ENCODE results near the gene PALB2. TPM values are rescaled to one million over a fixed set of nuclear protein-coding genes. Genes with fewer than 3 reads are reported as not detected.
A peak's percentile ranks its signal among the peaks of the same experiment; 100 is the strongest.

The PALB2 gene
- total and polyA plus RNA-seq, 9 of the 15 experiments (the other 6 are each of a cell fraction or from before 2014, with no cell fraction given): 7.0 to 25.8 (median 15.2) TPM

DNA sequence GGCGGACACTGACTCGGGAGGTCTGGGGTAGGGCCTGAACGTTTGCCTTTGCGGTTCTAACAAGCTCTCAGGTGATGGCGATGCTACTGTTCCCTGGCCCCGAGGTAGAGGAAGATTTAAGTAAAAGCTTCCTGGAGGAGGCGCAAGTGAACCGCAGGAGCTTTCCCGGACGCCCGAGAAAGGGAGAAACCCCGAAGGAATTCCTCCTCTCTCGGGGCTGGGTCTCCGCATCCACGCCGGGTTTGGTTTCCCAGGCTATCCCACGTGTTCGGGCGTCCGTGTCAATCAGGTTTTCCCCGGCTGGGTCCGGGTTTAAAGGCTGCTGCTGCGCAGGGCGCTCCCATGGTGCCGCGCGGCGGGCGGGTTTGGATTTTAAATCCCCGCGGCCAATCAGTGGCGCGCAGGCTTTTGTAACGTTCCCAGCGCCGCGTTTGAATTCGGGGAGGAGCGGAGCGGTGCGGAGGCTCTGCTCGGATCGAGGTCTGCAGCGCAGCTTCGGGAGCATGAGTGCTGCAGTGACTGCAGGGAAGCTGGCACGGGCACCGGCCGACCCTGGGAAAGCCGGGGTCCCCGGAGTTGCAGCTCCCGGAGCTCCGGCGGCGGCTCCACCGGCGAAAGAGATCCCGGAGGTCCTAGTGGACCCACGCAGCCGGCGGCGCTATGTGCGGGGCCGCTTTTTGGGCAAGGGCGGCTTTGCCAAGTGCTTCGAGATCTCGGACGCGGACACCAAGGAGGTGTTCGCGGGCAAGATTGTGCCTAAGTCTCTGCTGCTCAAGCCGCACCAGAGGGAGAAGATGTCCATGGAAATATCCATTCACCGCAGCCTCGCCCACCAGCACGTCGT is 37.5 kb upstream of the PALB2 start, which contains the start of gene PLK1 (continued):
- TF ChIP-seq, protein P1, sequence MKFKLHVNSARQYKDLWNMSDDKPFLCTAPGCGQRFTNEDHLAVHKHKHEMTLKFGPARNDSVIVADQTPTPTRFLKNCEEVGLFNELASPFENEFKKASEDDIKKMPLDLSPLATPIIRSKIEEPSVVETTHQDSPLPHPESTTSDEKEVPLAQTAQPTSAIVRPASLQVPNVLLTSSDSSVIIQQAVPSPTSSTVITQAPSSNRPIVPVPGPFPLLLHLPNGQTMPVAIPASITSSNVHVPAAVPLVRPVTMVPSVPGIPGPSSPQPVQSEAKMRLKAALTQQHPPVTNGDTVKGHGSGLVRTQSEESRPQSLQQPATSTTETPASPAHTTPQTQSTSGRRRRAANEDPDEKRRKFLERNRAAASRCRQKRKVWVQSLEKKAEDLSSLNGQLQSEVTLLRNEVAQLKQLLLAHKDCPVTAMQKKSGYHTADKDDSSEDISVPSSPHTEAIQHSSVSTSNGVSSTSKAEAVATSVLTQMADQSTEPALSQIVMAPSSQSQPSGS (CRISPR knock-in tag; IDR thresholded peaks at IDR 0.05): no peak
- TF ChIP-seq ZNF699 (CRISPR knock-in tag; IDR thresholded peaks at IDR 0.05; ENCODE audit: insufficient replicate concordance) (no peak), BCL6 (CRISPR knock-in tag; IDR thresholded peaks at IDR 0.05) (no peak), ZNF551 (CRISPR knock-in tag; IDR thresholded peaks at IDR 0.05) (no peak), ZNF23 (CRISPR knock-in tag; IDR thresholded peaks at IDR 0.05) (no peak), ZNF316 (IDR thresholded peaks at IDR 0.05) (no peak), MAFK (IDR thresholded peaks at IDR 0.05; ENCODE audit: low read length) (no peak), GATA2 (CRISPR knock-in tag; IDR thresholded peaks at IDR 0.05) (no peak), ZEB2 (IDR thresholded peaks at IDR 0.05) (no peak), SP2 (IDR thresholded peaks at IDR 0.05; ENCODE audit: extremely low read depth, low read depth, low read length, poor library complexity, severe bottlenecking) (no peak), ZNF507 (tag; conservative IDR thresholded peaks at IDR 0.05) (no peak), RAD21 (CRISPR knock-in tag; conservative IDR thresholded peaks at IDR 0.05 in 1 of 2, IDR thresholded peaks at IDR 0.05 in 1 of 2) (peak; percentile 59 to 73)
- TF ChIP-seq, protein P2, sequence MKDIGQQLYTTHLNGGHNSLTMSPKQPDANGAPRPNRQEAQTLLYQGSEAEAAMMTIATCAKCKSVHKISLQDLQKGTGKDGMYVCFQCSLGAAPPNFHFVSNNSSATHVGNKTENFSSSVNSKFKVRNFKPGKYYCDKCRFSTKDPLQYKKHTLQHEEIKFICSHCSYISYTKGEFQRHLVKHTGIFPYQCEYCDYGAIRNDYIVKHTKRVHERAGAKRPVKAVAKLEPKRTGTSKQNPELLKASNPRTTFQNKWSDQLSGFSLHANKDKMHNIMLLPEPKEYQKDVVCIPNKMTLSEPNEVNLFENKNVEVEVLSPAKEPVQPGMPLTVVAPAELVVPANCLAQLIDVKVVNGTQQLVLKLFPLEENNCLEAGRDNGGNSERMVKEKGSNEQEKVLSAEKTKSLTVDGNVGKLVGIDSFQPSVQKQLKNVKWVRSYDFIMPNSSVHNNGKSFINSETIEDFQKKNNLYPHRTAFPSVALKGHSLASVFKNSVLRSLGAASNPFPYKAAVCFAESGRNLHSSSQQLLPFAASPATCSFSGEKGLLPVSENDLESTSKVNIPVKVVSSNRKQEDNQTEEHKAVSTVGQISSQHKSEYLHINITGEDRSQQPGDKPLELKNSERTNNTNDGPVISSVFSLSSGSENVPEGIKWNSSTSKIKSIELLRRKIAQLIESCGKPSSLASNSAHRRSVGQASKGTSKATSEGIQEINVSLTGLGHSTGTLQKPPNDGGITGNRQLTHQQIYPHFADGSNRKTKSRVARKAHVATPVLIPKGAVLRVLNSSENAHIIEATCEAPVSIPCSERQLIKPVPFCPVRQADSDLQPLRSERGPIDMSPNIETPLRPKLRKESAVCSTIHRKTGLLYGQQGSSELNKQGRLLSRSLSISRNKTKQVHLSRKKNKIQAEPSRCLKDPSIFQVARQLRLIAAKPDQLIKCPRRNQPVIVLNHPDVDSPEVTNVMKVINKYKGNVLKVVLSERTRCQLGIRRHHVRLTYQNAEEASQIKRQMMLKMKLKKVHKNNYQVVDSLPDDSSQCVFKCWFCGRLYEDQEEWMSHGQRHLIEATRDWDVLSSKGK (CRISPR knock-in tag; IDR thresholded peaks at IDR 0.05): no peak
- TF ChIP-seq, protein P3, sequence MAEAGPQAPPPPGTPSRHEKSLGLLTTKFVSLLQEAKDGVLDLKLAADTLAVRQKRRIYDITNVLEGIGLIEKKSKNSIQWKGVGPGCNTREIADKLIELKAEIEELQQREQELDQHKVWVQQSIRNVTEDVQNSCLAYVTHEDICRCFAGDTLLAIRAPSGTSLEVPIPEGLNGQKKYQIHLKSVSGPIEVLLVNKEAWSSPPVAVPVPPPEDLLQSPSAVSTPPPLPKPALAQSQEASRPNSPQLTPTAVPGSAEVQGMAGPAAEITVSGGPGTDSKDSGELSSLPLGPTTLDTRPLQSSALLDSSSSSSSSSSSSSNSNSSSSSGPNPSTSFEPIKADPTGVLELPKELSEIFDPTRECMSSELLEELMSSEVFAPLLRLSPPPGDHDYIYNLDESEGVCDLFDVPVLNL (CRISPR knock-in tag; IDR thresholded peaks at IDR 0.05; ENCODE audit: low read depth): peak; percentile 98
- TF ChIP-seq, protein P4, sequence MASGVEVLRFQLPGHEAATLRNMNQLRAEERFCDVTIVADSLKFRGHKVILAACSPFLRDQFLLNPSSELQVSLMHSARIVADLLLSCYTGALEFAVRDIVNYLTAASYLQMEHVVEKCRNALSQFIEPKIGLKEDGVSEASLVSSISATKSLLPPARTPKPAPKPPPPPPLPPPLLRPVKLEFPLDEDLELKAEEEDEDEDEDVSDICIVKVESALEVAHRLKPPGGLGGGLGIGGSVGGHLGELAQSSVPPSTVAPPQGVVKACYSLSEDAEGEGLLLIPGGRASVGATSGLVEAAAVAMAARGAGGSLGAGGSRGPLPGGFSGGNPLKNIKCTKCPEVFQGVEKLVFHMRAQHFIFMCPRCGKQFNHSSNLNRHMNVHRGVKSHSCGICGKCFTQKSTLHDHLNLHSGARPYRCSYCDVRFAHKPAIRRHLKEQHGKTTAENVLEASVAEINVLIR (CRISPR knock-in tag; IDR thresholded peaks at IDR 0.05): no peak
- TF ChIP-seq, protein P5, sequence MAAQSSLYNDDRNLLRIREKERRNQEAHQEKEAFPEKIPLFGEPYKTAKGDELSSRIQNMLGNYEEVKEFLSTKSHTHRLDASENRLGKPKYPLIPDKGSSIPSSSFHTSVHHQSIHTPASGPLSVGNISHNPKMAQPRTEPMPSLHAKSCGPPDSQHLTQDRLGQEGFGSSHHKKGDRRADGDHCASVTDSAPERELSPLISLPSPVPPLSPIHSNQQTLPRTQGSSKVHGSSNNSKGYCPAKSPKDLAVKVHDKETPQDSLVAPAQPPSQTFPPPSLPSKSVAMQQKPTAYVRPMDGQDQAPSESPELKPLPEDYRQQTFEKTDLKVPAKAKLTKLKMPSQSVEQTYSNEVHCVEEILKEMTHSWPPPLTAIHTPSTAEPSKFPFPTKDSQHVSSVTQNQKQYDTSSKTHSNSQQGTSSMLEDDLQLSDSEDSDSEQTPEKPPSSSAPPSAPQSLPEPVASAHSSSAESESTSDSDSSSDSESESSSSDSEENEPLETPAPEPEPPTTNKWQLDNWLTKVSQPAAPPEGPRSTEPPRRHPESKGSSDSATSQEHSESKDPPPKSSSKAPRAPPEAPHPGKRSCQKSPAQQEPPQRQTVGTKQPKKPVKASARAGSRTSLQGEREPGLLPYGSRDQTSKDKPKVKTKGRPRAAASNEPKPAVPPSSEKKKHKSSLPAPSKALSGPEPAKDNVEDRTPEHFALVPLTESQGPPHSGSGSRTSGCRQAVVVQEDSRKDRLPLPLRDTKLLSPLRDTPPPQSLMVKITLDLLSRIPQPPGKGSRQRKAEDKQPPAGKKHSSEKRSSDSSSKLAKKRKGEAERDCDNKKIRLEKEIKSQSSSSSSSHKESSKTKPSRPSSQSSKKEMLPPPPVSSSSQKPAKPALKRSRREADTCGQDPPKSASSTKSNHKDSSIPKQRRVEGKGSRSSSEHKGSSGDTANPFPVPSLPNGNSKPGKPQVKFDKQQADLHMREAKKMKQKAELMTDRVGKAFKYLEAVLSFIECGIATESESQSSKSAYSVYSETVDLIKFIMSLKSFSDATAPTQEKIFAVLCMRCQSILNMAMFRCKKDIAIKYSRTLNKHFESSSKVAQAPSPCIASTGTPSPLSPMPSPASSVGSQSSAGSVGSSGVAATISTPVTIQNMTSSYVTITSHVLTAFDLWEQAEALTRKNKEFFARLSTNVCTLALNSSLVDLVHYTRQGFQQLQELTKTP (IDR thresholded peaks at IDR 0.05; ENCODE audit: low read depth in 1 of 2, partially characterized antibody in 2 of 2): peak in 1 of 2 experiments; percentile 86

All from K562 (cell line).